T-helper 2 cell treated with Interferon-gamma antibody and Interleukin-4, amounts not matched to agents 100 ng/mL and 5 ng/mL, for 36 hours (primary cell): ENCODE data around the gene ANP32B. TPM values are rescaled to one million over a fixed set of nuclear protein-coding genes. Genes with fewer than 3 reads are reported as not detected.

Experiments
- intact Hi-C: fragments of 100-400 bp; cut with micrococcal nuclease; formaldehyde crosslinking; loops from one replicate; pipeline ENCODE4 v1.15.1; 2023
- total RNA-seq: library from RNA; stranded (reverse); gene quantifications from 2 replicates; pipeline ENCODE4 v1.2.3, GENCODE V29; 2022

The ANP32B gene
- total RNA-seq, 1 donor from 2014 or later: 309 TPM

- intact Hi-C loops: no loop called here
Observed at GRCh38 chr9:98021306-98022040, 38.3 kb downstream of the ANP32B start.

GRCh38 chr9:98022447-98022846 is 39.3 kb downstream of the ANP32B start:
- intact Hi-C loops: no loop called here

- intact Hi-C loops: no loop called here
Observed at GRCh38 chr9:98024702-98025101, 41.6 kb downstream of the ANP32B start.

GRCh38 chr9:98031169-98031568 is 48.0 kb downstream of the ANP32B start:
- intact Hi-C loops: no loop called here

- intact Hi-C loops: no loop called here
Observed at GRCh38 chr9:98031935-98032334, 48.8 kb downstream of the ANP32B start.

GRCh38 chr9:98034593-98035546 is 51.7 kb downstream of the ANP32B start:
- intact Hi-C loops: loop anchor here (1.0 kb wide), 1 partner anchor 112 kb away; no protein-coding TSS in a partner anchor

GRCh38 chr9:98037357-98037756 is 54.2 kb downstream of the ANP32B start:
- intact Hi-C loops: no loop called here

GRCh38 chr9:98038958-98039357 is 55.8 kb downstream of the ANP32B start:
- intact Hi-C loops: no loop called here

- intact Hi-C loops: no loop called here
Observed at GRCh38 chr9:98039607-98040017, 56.5 kb downstream of the ANP32B start.

- intact Hi-C loops: no loop called here
Observed at GRCh38 chr9:98040212-98040611, 57.1 kb downstream of the ANP32B start.

GRCh38 chr9:98043915-98044314 is 60.8 kb downstream of the ANP32B start:
- intact Hi-C loops: no loop called here

GRCh38 chr9:98045234-98046179 is 62.4 kb downstream of the ANP32B start:
- intact Hi-C loops: loop anchor here (1.0 to 5.0 kb wide), 3 partner anchors 11 to 348 kb away; partner anchors contain the start of genes NANS, TBC1D2 and XPA

- intact Hi-C loops: loop anchor here (5.0 kb wide), 1 partner anchor 349 kb away; the partner anchor contains the start of gene XPA
Observed at GRCh38 chr9:98046180-98046543, 63.0 kb downstream of the ANP32B start.

GRCh38 chr9:98047002-98047401 is 63.9 kb downstream of the ANP32B start:
- intact Hi-C loops: loop anchor here (5.0 kb wide), 1 partner anchor 350 kb away; the partner anchor contains the start of gene XPA

- intact Hi-C loops: loop anchor here (5.0 kb wide), 1 partner anchor 352 kb away; the partner anchor contains the start of gene XPA
Observed at GRCh38 chr9:98049288-98050072, 66.3 kb downstream of the ANP32B start.

- intact Hi-C loops: no loop called here
Observed at GRCh38 chr9:98050351-98050750, 67.2 kb downstream of the ANP32B start.

GRCh38 chr9:98054376-98054951 is 71.3 kb downstream of the ANP32B start:
- intact Hi-C loops: no loop called here

- intact Hi-C loops: loop anchor here (1.0 to 5.0 kb wide), 7 partner anchors 11 to 1048 kb away; partner anchors contain the start of genes ANP32B, NCBP1, TBC1D2 and TGFBR1
Observed at GRCh38 chr9:98056269-98057137, 73.4 kb downstream of the ANP32B start, which contains the start of gene NANS. Gene NANS (plus strand): TSS chr9:98056732. CDS start chr9:98056809, 77 bp downstream.
